HEK293 (cell line): ENCODE data around the gene TRAF1.

Source experiments
- CTCF ChIA-PET: fragments of 350-600 bp; formaldehyde crosslinking; extraction: SDS; loops from one replicate; lab custom pipeline; 2021; ENCODE audit warnings: antibody characterized with exemption; lab: Yijun Ruan, JAX
- POLR2A ChIA-PET: fragments of 300-600 bp; formaldehyde crosslinking; extraction: SDS; loops from one replicate; lab custom pipeline; 2020; ENCODE audit warnings: antibody characterized with exemption, inconsistent platforms; lab: Yijun Ruan, JAX
- H3K27ac ChIP-seq: fragments of 200-500 bp; sonication (Bioruptor generic); 2 replicates; pipeline ENCODE4 v1.5.1; 2014; ENCODE audit warnings: low read depth, low read length, control low read depth, inconsistent platforms; ENCODE audit errors: extremely low read depth
- H3K36me3 ChIP-seq, 2 experiments: fragments of 200-500 bp in 1 of 2; sonication (Bioruptor generic) in 1 of 2; 1 replicate in 1 of 2; 2 replicates in 1 of 2; pipeline ENCODE4 v1.5.1; 2014 to 2017; ENCODE audit warnings: inconsistent platforms in 2 of 2, low read length in 2 of 2; ENCODE audit not compliant: control insufficient read depth in 2 of 2, insufficient read depth in 1 of 2
- H3K4me1 ChIP-seq: fragments of 200-500 bp; sonication (Bioruptor generic); 2 replicates; pipeline ENCODE4 v1.5.1; 2014; ENCODE audit warnings: mild to moderate bottlenecking, low read length, inconsistent platforms; ENCODE audit not compliant: control insufficient read depth, insufficient read depth
- H3K4me3 ChIP-seq: 2 replicates; pipeline ENCODE4 v1.5.1; 2011; ENCODE audit warnings: low read depth, mild to moderate bottlenecking, control low read depth, low read length, moderate library complexity
- H3K9me3 ChIP-seq: fragments of 200-500 bp; sonication (Bioruptor generic); 2 replicates; pipeline ENCODE4 v1.5.1; 2014; ENCODE audit warnings: low read depth, low read length, inconsistent platforms; ENCODE audit not compliant: control insufficient read depth, insufficient read depth
- GLIS1 ChIP-seq: fragments of 450-650 bp; formaldehyde crosslinking; IDR thresholded peaks from 2 replicates; pipeline ENCODE4 v1.5.1; 2016; ENCODE audit warnings: missing biosample characterization, missing genetic modification characterization
- MYNN ChIP-seq: fragments of 450-650 bp; formaldehyde crosslinking; IDR thresholded peaks from 2 replicates; pipeline ENCODE4 v1.5.1; 2016; ENCODE audit warnings: missing biosample characterization, missing genetic modification characterization, borderline replicate concordance
- REPIN1 ChIP-seq: fragments of 450-650 bp; formaldehyde crosslinking; IDR thresholded peaks from 2 replicates; pipeline ENCODE4 v1.5.1; 2017; ENCODE audit warnings: missing biosample characterization, missing genetic modification characterization, low read depth
- ZBTB1 ChIP-seq: fragments of 450-650 bp; formaldehyde crosslinking; IDR thresholded peaks from 2 replicates; pipeline ENCODE4 v1.5.1; 2016; ENCODE audit warnings: missing biosample characterization, missing genetic modification characterization
- ZFP37 ChIP-seq: fragments of 450-650 bp; formaldehyde crosslinking; IDR thresholded peaks from 2 replicates; pipeline ENCODE4 v1.5.1; 2016; ENCODE audit warnings: missing biosample characterization, missing genetic modification characterization
- ZNF175 ChIP-seq: fragments of 450-650 bp; formaldehyde crosslinking; IDR thresholded peaks from 2 replicates; pipeline ENCODE4 v1.5.1; 2016; ENCODE audit warnings: missing biosample characterization, missing genetic modification characterization
- ZNF248 ChIP-seq: fragments of 450-650 bp; formaldehyde crosslinking; IDR thresholded peaks from 2 replicates; pipeline ENCODE4 v1.5.1; 2017; ENCODE audit warnings: missing biosample characterization, missing genetic modification characterization
- ZNF274 ChIP-seq, 2 experiments: fragments of 200-500 bp in 1 of 2; fragments of 450-650 bp in 1 of 2; sonication (Bioruptor generic) in 1 of 2; formaldehyde crosslinking in 1 of 2; IDR thresholded peaks; 2 replicates each; pipeline versions ENCODE4 v1.5.1 to v1.6.1; 2014 to 2016; ENCODE audit warnings: borderline replicate concordance in 1 of 2, inconsistent platforms in 1 of 2, low read length in 1 of 2, missing biosample characterization in 1 of 2, missing genetic modification characterization in 1 of 2
- ZNF311 ChIP-seq: fragments of 450-650 bp; formaldehyde crosslinking; IDR thresholded peaks from 2 replicates; pipeline ENCODE4 v1.5.1; 2017; ENCODE audit warnings: missing biosample characterization, missing genetic modification characterization, borderline replicate concordance
- ZNF366 ChIP-seq: fragments of 450-650 bp; formaldehyde crosslinking; conservative IDR thresholded peaks from 2 replicates; pipeline ENCODE4 v1.5.1; 2016; ENCODE audit warnings: missing biosample characterization, missing genetic modification characterization
- ZNF404 ChIP-seq: fragments of 450-650 bp; formaldehyde crosslinking; IDR thresholded peaks from 2 replicates; pipeline ENCODE4 v1.5.1; 2017; ENCODE audit warnings: missing biosample characterization, missing genetic modification characterization
- ZNF416 ChIP-seq: fragments of 450-650 bp; formaldehyde crosslinking; IDR thresholded peaks from 2 replicates; pipeline ENCODE4 v1.5.1; 2016; ENCODE audit warnings: missing biosample characterization, missing genetic modification characterization
- ZNF426 ChIP-seq: fragments of 450-650 bp; formaldehyde crosslinking; IDR thresholded peaks from 2 replicates; pipeline ENCODE4 v1.5.1; 2017; ENCODE audit warnings: missing biosample characterization, missing genetic modification characterization, mild to moderate bottlenecking, inconsistent platforms, moderate library complexity
- ZNF544 ChIP-seq: fragments of 450-650 bp; formaldehyde crosslinking; IDR thresholded peaks from 2 replicates; pipeline ENCODE4 v1.5.0; 2017; ENCODE audit warnings: missing biosample characterization, missing genetic modification characterization
- ZNF549 ChIP-seq: fragments of 450-650 bp; IDR thresholded peaks from 2 replicates; pipeline ENCODE4 v1.5.1; 2018; ENCODE audit warnings: missing biosample characterization, missing genetic modification characterization, mild to moderate bottlenecking, inconsistent platforms, moderate library complexity
- ZNF558 ChIP-seq: fragments of 450-650 bp; formaldehyde crosslinking; IDR thresholded peaks from 2 replicates; pipeline ENCODE4 v1.5.1; 2016; ENCODE audit warnings: missing biosample characterization, missing genetic modification characterization
- ZNF560 ChIP-seq: fragments of 450-650 bp; formaldehyde crosslinking; IDR thresholded peaks from 2 replicates; pipeline ENCODE4 v1.5.1; 2017; ENCODE audit warnings: missing biosample characterization, missing genetic modification characterization, borderline replicate concordance
- ZNF624 ChIP-seq: fragments of 450-650 bp; formaldehyde crosslinking; IDR thresholded peaks from 2 replicates; pipeline ENCODE4 v1.5.1; 2017; ENCODE audit warnings: missing biosample characterization, missing genetic modification characterization
- ZNF76 ChIP-seq: fragments of 450-650 bp; formaldehyde crosslinking; IDR thresholded peaks from 2 replicates; pipeline ENCODE4; 2016; ENCODE audit warnings: low read depth, missing biosample characterization, missing genetic modification characterization, borderline replicate concordance
- ZNF768 ChIP-seq: fragments of 450-650 bp; formaldehyde crosslinking; IDR thresholded peaks from 2 replicates; pipeline ENCODE4 v1.5.1; 2018; ENCODE audit warnings: missing biosample characterization, mild to moderate bottlenecking, missing genetic modification characterization
- ZNF777 ChIP-seq: fragments of 450-650 bp; formaldehyde crosslinking; IDR thresholded peaks from 2 replicates; pipeline ENCODE4 v1.5.1; 2017; ENCODE audit warnings: missing biosample characterization, missing genetic modification characterization, borderline replicate concordance
- ZNF843 ChIP-seq: fragments of 450-650 bp; formaldehyde crosslinking; IDR thresholded peaks from 2 replicates; pipeline ENCODE4 v1.5.1; 2016; ENCODE audit warnings: missing biosample characterization, missing genetic modification characterization
- TF ChIP-seq, protein P1 (sequence below): fragments of 450-650 bp; formaldehyde crosslinking; IDR thresholded peaks from 2 replicates; pipeline ENCODE4 v1.5.1; 2016; ENCODE audit warnings: missing biosample characterization, missing genetic modification characterization
- TF ChIP-seq, protein P2 (sequence below): fragments of 450-650 bp; formaldehyde crosslinking; conservative IDR thresholded peaks from 2 replicates; pipeline ENCODE4 v1.5.1; 2016; ENCODE audit warnings: low read depth, missing biosample characterization, missing genetic modification characterization
- TF ChIP-seq, protein P3 (sequence below): fragments of 450-650 bp; formaldehyde crosslinking; IDR thresholded peaks from 2 replicates; pipeline ENCODE4 v1.5.1; 2016; ENCODE audit warnings: missing biosample characterization, missing genetic modification characterization

Gene TRAF1

DNA sequence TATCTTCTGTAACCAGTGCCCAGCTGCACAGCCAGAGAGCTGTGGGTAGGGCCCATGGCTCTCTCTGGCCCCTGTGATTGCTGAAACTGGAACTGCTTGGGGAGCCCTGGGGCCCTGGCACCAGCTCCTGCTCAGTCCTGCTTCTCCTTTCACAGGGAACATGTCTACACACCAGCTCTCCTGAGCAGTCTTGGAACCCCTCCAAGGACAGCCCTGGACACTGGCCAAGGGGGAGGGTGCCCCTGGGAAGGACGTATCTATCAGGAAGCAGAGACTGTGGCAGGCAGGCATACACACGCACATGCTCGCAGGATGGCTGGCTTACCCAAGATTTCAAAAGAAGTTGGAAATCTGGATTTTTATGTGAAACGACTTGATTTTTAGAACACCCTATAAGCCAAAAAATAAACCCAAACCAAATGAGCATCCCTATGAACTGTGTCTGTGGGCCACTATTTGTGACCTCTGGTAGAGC lies 8.8 kb upstream of the TRAF1 start (continued):
- TF ChIP-seq ZNF768 (tag by site-specific recombination) (no peak), ZNF311 (tag by site-specific recombination) (no peak), ZNF426 (tag by site-specific recombination) (no peak), ZFP37 (tag by site-specific recombination) (no peak), GLIS1 (tag by site-specific recombination) (peak; percentile 29; the same call in 1 of the 2 replicates), ZNF544 (no peak), ZNF404 (tag by site-specific recombination) (no peak), ZNF416 (tag by site-specific recombination) (no peak), ZNF175 (tag by site-specific recombination) (no peak), ZNF549 (no peak), ZNF76 (tag by site-specific recombination) (no peak), ZNF248 (tag by site-specific recombination) (no peak), ZNF843 (no peak)

DNA sequence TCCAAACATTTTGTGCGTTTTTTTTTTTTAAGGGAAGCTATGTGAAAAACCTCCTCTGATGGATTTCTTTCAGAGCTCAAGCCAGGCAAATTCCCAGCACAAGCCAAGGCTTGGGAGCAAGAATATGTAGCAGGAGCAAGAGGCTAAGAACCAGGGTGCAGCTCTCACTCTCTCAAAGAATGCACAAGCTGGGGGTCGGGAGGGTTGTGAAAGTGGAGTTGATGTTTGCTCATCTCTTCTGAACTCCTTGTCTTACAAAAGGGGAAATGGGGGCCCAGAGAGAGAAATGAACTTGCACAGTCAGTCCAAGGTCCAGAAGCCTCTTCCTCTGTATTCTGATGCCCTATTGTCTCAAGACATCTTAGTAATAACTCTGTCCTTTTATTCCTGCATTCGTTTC lies 7.7 kb upstream of the TRAF1 start:
- CTCF ChIA-PET = interaction anchor here (0.7 to 6.3 kb wide), 2 partner anchors 179 to 197 kb away, joined by 4 to 52 read pairs; no protein-coding TSS in a partner anchor

More for the DNA sequence above, 7.7 kb upstream of the TRAF1 start:
- Histone ChIP-seq H3K4me3 (no peak overlapping the region), H3K4me1 (no peaks in the 10 kb centered on the region; the same call in 1 of the 2 replicates), H3K9me3 (no peaks in the 10 kb centered on the region), H3K27ac (no peak overlapping the region), H3K36me3 (no peaks in the 10 kb centered on the region)
- no peak for TF ChIP-seq ZNF560 (tag by site-specific recombination)
- TF ChIP-seq ZNF366 (tag by site-specific recombination) = no peak
- TF ChIP-seq ZNF777 (tag by site-specific recombination) = no peak
- TF ChIP-seq ZNF274 (IDR thresholded peaks at IDR 0.05; ENCODE audit: low read length) = no peak
- TF ChIP-seq ZNF274 (tag by site-specific recombination; IDR thresholded peaks at IDR 0.05; ENCODE audit: borderline replicate concordance) = no peak
- no peak for TF ChIP-seq ZNF624 (tag by site-specific recombination)
- no peak for TF ChIP-seq ZNF558 (tag by site-specific recombination)
- TF ChIP-seq, protein P1, sequence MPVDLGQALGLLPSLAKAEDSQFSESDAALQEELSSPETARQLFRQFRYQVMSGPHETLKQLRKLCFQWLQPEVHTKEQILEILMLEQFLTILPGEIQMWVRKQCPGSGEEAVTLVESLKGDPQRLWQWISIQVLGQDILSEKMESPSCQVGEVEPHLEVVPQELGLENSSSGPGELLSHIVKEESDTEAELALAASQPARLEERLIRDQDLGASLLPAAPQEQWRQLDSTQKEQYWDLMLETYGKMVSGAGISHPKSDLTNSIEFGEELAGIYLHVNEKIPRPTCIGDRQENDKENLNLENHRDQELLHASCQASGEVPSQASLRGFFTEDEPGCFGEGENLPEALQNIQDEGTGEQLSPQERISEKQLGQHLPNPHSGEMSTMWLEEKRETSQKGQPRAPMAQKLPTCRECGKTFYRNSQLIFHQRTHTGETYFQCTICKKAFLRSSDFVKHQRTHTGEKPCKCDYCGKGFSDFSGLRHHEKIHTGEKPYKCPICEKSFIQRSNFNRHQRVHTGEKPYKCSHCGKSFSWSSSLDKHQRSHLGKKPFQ = no peak
- no peak for TF ChIP-seq ZBTB1
- TF ChIP-seq, protein P2, sequence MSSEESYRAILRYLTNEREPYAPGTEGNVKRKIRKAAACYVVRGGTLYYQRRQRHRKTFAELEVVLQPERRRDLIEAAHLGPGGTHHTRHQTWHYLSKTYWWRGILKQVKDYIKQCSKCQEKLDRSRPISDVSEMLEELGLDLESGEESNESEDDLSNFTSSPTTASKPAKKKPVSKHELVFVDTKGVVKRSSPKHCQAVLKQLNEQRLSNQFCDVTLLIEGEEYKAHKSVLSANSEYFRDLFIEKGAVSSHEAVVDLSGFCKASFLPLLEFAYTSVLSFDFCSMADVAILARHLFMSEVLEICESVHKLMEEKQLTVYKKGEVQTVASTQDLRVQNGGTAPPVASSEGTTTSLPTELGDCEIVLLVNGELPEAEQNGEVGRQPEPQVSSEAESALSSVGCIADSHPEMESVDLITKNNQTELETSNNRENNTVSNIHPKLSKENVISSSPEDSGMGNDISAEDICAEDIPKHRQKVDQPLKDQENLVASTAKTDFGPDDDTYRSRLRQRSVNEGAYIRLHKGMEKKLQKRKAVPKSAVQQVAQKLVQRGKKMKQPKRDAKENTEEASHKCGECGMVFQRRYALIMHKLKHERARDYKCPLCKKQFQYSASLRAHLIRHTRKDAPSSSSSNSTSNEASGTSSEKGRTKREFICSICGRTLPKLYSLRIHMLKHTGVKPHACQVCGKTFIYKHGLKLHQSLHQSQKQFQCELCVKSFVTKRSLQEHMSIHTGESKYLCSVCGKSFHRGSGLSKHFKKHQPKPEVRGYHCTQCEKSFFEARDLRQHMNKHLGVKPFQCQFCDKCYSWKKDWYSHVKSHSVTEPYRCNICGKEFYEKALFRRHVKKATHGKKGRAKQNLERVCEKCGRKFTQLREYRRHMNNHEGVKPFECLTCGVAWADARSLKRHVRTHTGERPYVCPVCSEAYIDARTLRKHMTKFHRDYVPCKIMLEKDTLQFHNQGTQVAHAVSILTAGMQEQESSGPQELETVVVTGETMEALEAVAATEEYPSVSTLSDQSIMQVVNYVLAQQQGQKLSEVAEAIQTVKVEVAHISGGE (tag by site-specific recombination) = no peak
- TF ChIP-seq REPIN1 (tag by site-specific recombination) = no peak
- TF ChIP-seq, protein P3, sequence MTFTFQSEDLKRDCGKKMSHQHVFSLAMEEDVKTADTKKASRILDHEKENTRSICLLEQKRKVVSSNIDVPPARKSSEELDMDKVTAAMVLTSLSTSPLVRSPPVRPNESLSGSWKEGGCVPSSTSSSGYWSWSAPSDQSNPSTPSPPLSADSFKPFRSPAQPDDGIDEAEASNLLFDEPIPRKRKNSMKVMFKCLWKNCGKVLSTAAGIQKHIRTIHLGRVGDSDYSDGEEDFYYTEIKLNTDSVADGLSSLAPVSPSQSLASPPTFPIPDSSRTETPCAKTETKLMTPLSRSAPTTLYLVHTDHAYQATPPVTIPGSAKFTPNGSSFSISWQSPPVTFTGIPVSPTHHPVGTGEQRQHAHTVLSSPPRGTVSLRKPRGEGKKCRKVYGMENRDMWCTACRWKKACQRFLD (tag by site-specific recombination) = no peak
- no peak for TF ChIP-seq MYNN (tag by site-specific recombination)
- POLR2A ChIA-PET = no interaction called here
